HG02884 (cell line): ENCODE measurements around the gene TPCN1.

Experiments used
- ATAC-seq: cut with Tn5 transposase; IDR thresholded peaks from one replicate; pipeline ENCODE4 v1.9.1; 2021; ENCODE audit warnings: mild to moderate bottlenecking, moderate library complexity; ENCODE audit not compliant: unreplicated experiment

TPCN1 gene

DNA sequence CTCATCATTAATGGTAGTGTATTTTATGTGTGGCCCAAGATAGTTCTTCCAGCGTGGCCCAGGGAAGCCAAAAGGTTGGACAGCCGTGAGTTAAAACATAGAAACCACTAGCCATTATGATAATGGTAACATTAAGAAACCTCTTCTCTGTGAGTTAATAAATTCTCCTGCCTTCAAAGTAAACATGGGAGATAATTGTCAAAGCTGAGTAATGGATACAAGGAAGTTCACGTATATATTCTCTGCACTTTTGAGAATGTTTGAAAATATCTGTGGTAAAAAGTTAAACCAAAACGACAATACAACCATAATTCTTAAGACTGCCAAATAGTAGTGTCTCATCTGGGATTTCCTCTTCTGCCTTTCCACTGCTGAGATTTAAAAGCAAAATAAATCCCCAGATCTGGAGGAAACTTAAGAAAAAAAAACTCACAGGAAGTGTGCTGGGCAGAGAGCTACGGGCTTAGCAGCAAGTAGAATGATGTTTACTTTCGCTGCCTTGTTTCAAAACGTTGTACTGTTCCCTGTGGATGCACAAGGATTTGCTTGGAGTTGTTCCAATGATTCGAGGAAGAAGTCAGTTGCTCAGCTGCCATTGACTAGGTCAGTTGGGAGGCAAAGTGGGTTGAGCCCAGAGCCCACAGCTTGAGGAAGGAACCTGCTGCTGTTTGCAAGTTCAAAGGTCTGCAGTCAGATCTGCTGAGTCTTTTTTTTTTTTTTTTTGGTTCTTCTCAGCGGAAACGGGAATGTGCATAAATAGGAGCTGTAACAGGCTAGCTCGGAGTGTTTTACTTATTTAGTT is 1.7 kb downstream of the TPCN1 start:
- no peak for ATAC-seq

DNA sequence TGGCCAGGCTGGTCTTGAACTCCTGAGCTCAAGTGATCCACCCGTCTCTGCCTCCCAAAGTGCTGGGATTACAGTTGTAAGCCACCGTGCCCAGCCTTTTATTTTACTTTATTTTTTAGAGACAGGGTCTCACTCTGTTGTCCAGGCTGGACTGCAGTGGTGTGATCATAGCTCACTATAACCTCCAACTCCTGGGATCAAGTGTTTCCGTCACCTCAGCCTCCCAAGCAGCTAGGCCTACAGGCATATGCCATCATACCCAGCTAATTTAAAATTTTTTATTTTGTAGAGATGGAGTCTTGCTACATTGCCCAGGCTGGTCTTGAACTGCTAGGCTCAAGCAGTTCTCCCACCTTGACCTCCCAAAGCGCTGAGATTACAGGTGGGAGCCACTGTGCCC is 3.7 kb downstream of the TPCN1 start:
- no peak for ATAC-seq

DNA sequence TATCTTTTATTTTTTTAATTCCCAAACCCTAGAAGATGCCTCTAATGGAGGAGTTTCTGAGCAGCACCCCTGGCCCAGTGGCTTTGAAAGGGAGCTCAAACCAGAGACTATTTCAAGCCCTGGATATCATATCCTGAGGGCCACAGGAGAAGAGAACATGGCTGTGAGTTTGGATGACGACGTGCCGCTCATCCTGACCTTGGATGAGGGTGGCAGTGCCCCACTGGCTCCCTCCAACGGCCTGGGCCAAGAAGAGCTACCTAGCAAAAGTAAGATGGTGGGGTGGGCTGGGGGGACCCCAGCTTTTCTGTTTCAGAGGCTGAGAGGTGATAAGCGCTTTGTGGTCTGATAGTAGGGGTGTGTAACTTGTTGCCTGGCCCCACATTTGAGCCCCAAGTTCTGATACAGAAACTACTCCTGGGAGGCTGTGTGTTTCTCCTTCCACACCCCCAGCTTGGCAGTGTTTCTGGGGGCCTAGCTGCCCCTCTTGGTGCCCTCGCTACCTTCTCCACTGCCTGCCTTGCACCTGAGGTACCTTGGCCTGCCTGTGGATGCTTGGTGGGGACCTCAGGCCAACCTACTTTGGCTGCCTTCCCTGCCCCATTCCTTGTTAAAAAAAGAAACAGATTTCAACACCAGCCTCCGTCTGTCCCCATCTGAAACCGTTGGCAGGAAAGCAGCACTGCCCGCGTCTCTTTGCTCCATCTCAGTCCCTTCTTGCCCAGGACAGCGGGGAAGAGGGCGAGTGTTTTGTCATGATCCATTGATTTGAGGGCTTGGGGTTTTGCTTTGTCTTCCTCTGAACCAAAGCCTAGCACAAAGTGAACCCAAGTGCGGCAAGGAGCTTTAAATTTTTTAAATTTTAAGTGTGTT is 5.7 kb downstream of the TPCN1 start:
- no peak for ATAC-seq

DNA sequence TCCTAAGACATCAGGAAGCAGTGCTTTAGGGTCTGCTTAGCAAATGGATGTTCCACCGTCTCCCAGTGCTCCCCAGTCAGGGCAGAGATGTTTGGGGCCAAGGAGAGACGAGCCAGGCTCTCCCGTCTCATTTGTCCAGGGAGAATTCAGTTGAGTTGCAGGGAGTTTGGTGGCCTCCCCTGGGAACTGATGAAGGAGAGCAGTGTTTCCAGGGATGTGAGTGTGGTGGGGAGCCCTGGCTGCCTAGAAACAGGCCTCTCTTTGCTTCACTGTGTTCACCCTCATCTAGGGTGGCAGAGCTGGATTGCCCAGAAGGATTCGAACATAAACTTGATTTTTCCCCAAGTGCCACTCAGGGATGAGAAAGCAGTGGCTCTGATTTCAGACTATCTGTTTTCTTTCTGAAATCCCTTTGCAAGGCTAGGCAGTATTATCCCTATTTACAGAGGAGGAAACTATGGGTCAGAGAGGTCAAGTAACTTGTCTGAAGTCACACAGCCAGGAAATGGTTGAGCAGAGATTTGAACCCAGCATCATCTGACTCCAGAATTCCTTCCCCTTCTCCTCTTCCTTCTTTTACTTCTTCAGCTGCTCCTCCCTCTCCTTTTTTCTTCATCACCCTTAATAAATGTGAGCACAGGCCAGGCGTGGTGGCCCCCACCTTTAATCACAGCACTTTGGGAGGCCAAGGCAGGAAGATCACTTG is 6.6 kb downstream of the TPCN1 start:
- no peak for ATAC-seq

DNA sequence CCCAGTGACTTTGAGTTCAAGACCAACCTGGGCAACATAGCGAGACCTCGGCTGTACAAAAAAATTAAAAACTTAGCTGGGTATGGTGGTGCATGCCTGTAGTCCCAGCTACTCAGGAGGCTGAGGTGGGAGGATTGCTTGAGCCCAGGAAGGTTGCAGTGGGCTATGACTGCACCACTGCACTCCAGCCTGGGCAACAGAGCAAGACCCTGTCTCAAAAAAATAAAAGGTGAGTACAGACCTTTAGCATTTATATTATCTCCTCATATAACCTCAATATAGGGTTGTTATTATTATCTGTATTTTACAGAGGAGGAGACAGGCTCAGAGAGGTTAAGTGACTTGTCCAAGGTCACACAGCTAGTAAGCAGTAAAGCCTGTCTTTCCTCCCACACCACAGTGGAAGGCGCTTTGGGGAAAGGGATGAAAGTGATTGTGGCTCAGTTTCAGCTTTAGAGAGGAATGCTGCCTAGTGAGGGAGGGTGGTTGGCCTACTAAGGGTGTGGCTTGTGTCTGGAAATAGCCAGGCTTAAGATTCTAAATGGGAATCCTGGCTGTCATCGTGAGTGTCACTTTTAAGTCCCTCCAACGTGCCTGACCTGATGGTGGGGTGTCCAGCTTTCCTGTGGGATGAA is 7.2 kb downstream of the TPCN1 start:
- ATAC-seq, result no peak

DNA sequence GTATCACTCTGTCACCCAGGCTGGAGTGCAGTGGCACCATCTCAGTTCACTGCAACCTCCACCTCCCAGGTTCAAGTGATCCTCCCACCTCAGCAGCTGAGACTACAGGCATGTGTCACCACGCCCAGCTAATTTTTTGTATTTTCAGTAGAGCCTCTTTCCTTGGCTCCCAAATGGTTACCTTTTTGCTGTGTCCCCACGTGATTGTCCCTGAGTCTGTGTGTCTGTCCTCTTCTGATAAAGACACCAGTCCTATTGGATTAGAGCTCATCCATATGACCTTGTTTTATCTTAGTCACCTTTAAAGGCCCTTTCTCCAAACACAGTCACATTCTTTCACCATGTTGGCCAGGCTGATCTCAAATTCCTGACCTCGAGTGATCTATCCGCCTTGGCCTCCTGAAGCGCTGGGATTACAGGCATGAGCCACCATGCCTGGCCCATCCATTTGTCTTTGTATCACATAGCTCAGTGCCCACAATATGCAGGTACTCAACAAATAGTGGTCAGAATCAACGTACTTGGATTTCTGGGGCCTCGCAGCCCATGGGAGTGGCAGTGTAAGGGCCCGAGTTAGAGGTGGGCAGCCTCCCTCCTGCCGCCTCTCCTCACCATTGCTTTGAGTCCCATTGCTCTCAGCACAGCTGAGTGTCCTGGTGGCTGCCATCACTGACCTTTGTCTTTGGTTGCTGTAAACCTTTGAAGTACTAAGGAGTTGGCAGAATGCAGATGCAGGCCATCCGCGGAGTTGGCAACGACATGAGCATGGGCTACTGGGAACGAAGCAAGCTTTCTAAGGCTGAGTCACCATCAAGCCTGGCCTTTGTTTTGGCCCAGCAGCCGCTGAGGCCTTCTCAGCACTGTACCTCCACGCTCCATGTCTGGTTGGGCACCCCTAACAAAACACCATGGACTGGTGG is 9.3 kb downstream of the TPCN1 start:
- peak; percentile 18 for ATAC-seq

DNA sequence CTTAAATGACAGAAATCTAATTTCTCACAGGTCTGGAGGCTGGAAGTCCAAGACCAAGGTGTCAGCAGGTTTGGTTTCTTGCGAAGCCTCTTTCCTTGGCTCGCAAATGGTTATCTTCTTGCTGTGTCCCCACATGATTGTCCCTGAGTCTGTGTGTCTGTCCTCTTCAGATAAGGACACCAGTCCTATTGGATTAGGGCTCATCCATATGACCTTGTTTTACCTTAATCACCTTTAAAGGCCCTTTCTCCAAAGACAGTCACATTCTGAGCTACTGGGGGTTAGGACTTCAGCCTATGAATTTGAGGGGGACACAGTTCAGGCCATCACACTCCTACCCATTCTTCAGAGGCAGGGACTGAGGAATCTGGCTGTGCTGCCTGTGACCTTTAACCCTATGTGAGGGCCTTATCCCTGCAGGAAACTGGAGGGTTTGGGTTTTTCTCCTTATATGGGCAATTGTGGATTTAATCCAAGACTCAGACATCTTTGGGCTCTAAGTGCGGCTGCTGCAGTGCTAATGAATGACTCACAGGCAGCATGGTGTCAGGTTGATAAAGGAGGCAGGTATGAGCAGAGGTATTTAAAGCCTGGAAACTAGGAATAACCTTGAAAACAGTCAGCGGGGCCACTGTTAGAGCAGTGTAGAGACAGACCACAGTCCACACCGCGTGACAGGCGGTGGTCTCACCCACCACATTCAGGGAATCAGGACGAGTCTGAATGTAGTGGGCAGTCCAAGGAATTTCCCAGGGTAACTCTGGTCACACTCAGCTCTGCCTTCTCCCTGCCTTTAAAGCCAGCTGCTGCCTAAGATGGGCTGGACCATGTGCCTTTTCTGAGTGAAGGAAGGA is 10.2 kb downstream of the TPCN1 start:
- ATAC-seq, result no peak

DNA sequence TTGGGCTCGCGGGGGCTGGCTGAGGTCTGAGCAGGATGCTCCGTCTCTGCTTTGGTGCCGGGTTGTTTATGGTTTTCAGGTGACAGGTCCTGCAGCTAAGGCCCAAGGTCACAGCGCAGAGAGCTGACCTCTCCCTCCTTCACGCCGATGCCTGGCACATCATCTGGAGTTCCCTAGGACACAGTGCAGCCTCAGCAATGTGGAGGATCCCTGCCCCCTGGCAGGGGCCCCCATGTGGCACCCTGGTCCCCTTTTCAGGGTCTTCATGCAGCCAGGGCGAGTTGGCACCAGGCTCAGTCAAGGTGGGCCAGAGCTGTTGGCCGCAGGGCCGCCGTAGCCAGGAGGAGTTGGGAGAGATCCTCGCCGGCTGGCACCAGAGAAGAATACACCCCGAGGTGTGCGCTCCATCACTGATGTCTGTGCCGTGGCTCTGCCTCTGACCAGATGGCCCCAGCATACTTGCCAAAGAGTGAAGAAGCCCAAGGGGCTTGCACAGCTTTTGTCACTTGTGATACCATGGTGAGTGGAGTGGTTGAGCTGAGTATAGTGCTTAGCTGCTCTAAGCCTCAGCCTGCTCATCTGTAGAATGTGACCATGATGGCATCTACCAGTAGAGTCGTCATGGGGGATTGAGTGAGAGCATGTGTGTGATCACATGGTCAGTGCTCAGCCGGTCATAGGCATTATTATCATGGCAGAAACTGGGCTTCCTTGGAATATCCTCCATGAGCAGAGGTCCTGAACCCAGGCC is 11.0 kb downstream of the TPCN1 start:
- ATAC-seq, result no peak

DNA sequence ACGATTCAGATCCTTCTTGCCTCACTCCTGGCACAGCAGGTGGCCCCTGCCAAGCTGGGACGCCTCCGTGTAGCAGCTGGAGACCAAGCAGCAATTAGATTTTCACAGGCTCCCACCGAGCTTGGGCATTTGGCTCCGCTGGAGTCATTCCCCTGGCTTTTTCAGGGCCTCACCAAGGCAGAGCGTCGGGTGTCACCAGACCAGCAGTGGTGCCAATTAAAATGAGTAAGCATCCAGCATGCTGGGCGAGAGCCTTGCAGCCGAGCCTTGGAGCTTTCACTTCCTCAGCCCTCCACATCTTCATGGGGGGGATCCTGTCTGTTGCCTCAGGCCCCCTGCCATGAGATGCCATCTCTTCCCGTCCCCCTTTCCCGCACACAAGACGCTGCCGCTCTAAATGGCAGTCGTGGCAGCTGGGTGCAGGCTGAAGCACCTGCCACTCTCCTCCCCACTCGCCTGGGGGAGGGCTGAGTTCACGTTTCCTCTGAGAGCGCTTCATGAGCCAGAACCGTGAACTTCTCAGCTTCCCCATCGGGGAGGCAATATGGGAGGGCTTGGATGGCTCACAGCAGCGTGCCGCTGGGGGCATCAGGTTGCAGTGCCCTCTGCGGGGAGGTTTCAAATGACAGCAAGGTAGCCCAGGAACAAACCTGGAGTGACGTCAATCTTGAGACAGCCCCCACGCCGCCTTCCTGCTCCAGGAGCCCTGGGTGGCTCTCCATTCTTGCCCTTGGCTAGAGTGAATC is 11.7 kb downstream of the TPCN1 start:
- peak; percentile 33 for ATAC-seq

DNA sequence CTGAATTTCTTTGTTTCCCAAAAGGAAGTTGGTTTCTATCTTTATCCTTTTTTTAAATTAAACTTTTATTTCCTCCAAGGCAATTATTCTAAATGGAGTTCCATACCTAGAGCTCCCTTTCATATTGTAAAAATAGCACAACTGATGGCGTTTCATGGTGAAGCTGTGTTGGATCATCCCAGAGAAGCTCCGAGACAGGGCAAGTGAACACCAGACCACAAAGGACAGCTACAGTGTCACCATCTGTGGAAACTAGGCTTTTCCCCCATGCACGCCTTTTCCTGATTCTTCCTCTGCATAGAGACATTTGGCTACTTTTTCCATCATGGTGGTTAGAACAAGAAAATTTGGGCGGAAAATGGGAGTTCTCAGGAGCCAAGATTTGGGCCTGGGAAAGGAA is 12.7 kb downstream of the TPCN1 start:
- no peak for ATAC-seq

DNA sequence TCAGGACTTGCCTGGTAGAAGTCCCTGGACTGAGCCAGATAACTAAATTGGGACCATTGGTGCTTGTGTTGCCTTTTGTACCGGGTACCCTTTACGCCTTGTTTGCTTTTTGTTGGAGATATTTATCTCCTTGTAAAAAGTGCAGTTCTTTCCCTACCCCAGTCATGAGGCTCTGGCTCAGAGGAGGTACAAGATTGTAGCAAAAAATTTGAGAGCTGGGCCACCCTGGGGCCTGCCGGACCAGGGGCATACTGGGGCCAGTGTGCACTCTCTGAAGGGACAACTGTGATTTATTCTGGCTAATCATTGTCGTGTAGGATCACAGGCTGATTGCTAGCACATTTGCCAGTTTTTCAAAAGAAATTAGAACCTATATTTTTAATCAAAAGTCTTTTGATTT is 13.2 kb downstream of the TPCN1 start:
- no peak for ATAC-seq

DNA sequence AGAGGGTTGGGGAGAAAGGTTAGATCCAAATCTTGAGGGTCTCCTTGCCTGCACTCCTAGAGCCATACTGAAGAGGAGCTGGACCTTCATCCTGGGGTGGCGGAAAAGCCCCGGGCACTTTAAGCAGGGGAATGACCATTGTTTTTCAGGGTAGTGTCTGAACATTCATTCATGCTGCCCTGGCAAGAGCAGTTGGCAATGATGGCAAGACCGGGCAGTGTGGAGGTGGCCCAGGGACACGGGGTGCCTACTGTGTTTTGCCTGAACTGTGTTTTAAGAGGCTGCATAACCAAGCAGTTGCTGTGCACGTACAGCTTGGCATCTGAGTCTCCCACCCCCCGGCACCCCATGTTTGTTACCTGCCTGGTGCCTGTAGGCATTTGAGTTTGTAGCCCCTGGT is 14.7 kb downstream of the TPCN1 start:
- ATAC-seq, result no peak

DNA sequence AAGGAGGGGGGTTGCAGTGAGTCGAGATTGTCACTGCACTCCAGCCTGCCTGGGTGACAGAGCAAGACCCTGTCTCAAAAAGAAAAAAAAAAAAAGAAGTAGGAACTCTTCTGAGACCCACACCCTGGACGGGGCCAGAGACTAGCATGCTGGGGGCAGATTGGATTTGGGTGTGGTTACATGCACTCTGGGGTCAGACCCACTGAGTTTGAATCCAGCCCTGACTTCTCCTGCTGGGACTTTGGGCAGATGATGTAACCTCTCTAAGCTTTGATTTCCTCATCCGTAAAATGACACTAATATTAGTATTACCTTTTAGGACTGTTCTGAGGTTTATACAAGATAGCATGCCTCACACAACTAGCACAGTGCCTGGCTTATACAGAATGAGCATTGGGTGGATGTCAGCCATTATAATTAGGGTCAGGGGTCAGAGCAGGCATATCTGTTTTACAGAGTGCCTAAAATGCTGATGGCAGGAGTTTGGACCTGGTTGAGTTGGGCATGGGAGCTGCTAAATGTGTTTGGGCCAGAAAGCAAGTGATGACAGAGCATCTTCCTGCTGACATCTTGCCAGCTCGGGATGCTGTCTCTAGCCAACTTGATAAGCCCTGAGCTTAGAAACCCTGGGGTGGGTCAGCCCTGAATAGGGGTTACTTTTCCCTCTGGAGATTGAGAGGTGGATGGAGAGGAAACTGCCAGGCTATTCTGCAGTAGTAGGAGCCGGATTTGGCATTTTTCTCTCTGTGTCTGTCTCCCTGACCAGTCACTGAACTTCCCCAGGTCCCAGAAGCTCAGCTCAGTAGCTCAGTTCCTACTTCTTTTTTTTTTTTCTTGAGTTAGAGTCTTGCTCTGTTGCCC is 15.5 kb downstream of the TPCN1 start:
- ATAC-seq, result no peak

DNA sequence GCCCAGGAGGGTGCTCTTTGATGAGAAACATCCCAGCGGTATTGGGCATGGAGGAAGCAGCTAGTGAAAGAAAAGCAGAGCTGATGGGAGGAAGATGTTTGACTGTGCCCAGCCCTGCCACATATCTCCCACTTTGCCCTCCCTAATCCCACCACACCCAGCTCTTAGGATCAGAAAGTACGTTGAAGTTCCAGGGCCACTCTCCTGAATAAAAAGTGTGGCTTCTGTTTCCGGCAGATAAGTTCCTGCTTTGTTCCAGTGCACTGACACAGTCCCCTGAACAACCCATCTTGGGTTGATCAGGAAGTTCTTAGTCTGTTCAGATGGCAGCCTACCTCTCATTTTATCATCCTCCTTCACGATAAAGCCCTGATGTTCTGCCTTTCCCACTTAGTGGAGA is 16.5 kb downstream of the TPCN1 start:
- ATAC-seq, result no peak

DNA sequence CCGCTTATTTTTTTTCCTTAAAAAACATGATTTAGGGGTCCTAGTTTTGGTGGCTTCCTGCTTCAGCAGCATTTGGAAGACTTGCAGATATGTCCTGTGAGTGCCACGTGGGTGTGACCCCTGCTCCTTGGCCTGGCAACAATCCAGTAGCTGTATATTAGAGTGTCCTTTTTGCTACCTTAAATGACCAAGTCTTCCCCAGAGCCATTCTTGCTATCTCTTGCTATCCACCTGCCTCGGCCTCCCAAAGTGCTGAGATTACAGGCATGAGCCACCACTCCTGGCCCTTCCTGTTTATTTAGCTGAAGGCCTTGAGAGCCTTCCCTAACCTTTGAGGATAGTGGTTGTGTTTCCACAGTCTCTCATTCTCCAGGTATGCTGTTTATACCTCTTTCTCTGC is 17.0 kb downstream of the TPCN1 start:
- no peak for ATAC-seq

DNA sequence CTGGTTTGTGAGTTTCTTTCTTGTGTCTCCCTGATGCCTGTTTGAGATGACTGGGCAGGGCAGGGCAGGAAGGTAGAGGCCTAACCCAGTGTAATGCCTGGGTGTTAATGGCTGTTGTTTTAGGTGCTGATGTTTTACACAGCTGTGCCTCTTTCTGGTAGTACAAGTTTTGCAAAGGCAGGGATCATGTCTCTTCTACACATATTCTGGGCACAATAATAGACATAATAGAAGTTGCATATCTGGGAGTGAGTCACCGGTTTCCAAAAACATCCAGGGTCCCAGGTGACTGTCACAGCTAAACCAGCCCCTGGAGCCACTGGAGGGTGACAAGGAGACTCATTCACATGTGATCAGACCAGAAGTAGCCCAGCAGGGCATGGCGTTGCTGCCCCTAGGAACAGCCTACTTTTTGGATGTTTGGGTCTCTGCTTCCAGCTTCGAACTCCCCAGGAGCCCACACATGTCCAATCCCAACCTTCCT is 18.1 kb downstream of the TPCN1 start:
- ATAC-seq, result no peak
